Sigmoid colon (tissue), 7 donors: Measurements from ENCODE around the gene SYNJ1. TPM values are rescaled to one million over a fixed set of nuclear protein-coding genes. Genes with fewer than 3 reads are reported as not detected.

Experiments
- DNase-seq: peaks from one replicate; pipeline ENCODE4 v3.0.0-alpha.2; 2019
- H3K27ac ChIP-seq, 4 donors: fragments of 200-600 bp; sonication (generic); one replicate each; pipeline ENCODE4 v1.5.1; 2016 to 2019; ENCODE audit warnings: mild to moderate bottlenecking in 1 of 4
- H3K27me3 ChIP-seq, 3 donors: fragments of 200-600 bp; sonication (generic); one replicate each; pipeline ENCODE4 v1.5.1; 2019; ENCODE audit warnings: mild to moderate bottlenecking in 1 of 3
- H3K36me3 ChIP-seq, 4 donors: fragments of 200-600 bp; sonication (generic); one replicate each; pipeline ENCODE4 v1.5.1; 2016 to 2019
- H3K4me1 ChIP-seq, 4 donors: fragments of 200-600 bp; sonication (generic); one replicate each; pipeline ENCODE4 v1.5.1; 2017 to 2019
- H3K4me3 ChIP-seq, 4 donors: fragments of 200-600 bp; sonication (generic); one replicate each; pipeline ENCODE4 v1.5.1; 2017 to 2019; ENCODE audit warnings: mild to moderate bottlenecking in 2 of 4, moderate library complexity in 1 of 4
- H3K9me3 ChIP-seq, 4 donors: fragments of 200-600 bp in 3 of 4; sonication (generic) in 3 of 4; one replicate each; pipeline versions ENCODE4 v1.5.1 to v1.6.1; 2013 to 2019
- EP300 ChIP-seq, 4 donors: sonication (generic); formaldehyde crosslinking; IDR thresholded peaks; one replicate each; pipeline ENCODE4 v1.6.1; 2017; ENCODE audit warnings: antibody characterized with exemption in 4 of 4
- POLR2A ChIP-seq, 2 donors: fragments of 450-650 bp; IDR thresholded peaks; one replicate each; pipeline ENCODE4 v1.6.1; 2016; ENCODE audit warnings: antibody characterized with exemption in 2 of 2, mild to moderate bottlenecking in 2 of 2, moderate library complexity in 2 of 2
- POLR2AphosphoS5 ChIP-seq, 4 donors: sonication (generic); formaldehyde crosslinking; IDR thresholded peaks; one replicate each; pipeline ENCODE4 v1.6.1; 2017; ENCODE audit warnings: antibody characterized with exemption in 4 of 4
- WGBS, 2 donors: extraction: QIAGEN DNeasy Blood & Tissue Kit; methylation state at CpG; one replicate each; pipeline ENCODE4 v1.1.7; 2013; 5-methylcytosine and 5-hydroxymethylcytosine counted together
- intact Hi-C: fragments of 100-400 bp; cut with DNase I; formaldehyde crosslinking; loops from one replicate; pipeline ENCODE4 v1.15.1; 2023
- polyA plus RNA-seq, 3 donors: library from polyadenylated mRNA; stranded (reverse); fragments of 200-250 nt; gene quantifications; one replicate each; pipeline ENCODE4 v1.2.3, GENCODE V29; 2013
- total RNA-seq, 4 donors: library from RNA; depleted of rRNA; stranded (reverse); fragments of >200 nt; gene quantifications; one replicate each; pipeline ENCODE4 v1.1.0, GENCODE V29; 2016
- TF ChIP-seq, protein P1 (sequence below), 4 experiments: fragments of 450-650 bp in 3 of 4; fragments of 200-600 bp in 1 of 4; IDR thresholded peaks; one replicate each; pipeline ENCODE4 v1.5.1; 2016 to 2019; ENCODE audit warnings: antibody characterized with exemption in 4 of 4, mild to moderate bottlenecking in 3 of 4, moderate library complexity in 2 of 4
- donor health status: healthy with polysubstance abuse.
- donor health status: Bipolar disorder and iron deficiency.
- donor health status: healthy.

SYNJ1 gene
- total and polyA plus RNA-seq, 7 donors = 3.7 to 12.0 (median 5.1) TPM

DNA sequence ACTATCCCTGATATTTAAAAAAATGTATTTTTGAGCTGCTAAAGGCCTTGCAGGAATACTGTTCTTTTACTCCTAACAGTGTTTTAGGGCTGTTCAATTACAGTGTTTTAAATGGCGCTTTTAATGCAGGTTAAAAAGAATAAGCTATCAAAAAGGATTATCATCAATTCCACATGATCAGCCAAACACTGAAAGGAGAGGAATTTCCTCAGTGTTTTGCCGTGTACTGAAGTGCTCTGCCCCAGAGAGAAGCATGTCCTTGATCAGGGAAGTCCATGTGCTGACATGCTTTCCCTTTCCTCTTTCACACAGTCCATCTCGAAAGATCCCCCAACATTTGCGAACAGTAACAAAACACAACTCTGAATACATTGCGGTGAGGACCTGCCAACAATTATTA lies 119.0 kb downstream of the SYNJ1 start:
- 91 to 93% methylated on average over 5 of the region's 5 CpGs for WGBS, 2 donors
- H3K4me1 ChIP-seq = peaks cover 0 to 18% (median 14%) of the 10 kb centered on the region in 4 donors
- TF ChIP-seq, protein P1, sequence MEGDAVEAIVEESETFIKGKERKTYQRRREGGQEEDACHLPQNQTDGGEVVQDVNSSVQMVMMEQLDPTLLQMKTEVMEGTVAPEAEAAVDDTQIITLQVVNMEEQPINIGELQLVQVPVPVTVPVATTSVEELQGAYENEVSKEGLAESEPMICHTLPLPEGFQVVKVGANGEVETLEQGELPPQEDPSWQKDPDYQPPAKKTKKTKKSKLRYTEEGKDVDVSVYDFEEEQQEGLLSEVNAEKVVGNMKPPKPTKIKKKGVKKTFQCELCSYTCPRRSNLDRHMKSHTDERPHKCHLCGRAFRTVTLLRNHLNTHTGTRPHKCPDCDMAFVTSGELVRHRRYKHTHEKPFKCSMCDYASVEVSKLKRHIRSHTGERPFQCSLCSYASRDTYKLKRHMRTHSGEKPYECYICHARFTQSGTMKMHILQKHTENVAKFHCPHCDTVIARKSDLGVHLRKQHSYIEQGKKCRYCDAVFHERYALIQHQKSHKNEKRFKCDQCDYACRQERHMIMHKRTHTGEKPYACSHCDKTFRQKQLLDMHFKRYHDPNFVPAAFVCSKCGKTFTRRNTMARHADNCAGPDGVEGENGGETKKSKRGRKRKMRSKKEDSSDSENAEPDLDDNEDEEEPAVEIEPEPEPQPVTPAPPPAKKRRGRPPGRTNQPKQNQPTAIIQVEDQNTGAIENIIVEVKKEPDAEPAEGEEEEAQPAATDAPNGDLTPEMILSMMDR (IDR thresholded peaks at IDR 0.05) = no peak
- no peak for TF ChIP-seq EP300 (IDR thresholded peaks at IDR 0.05)
- no peak for TF ChIP-seq POLR2A (IDR thresholded peaks at IDR 0.05)
- TF ChIP-seq POLR2AphosphoS5 (IDR thresholded peaks at IDR 0.05) = no peak
- intact Hi-C loops = loop anchor here (10.0 kb wide), 1 partner anchor 334 kb away; the partner anchor contains the start of gene MIS18A
- H3K9me3 ChIP-seq = no peaks in the 10 kb centered on the region
- no peaks in the 10 kb centered on the region for H3K27me3 ChIP-seq
- peaks cover 7 to 58% (median 31%) of the 10 kb centered on the region in 4 donors for H3K36me3 ChIP-seq
- DNase-seq = no peak
- H3K4me3 ChIP-seq = no peak overlapping the region
- H3K27ac ChIP-seq = no peak overlapping the region

DNA sequence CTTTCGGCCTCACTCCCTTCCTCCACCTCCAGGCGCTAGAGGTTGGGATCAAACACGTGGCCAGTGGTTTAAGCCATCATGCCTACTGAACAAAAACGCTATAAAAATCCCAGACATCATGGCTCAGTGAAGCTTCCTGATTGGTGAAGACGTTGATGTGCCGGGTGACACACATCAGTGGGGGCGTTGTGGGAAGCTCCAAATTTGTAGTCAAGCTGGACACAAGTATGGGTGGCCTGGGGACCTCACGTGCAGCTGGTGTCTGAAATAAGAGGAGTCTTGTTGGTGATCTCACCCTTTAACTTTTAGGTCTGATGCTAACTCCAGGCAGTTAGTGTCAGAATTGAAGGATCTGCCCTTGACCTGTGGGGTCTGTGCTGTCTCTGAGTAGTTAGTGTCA lies 122.3 kb downstream of the SYNJ1 start:
- H3K27ac ChIP-seq = no peak overlapping the region
- intact Hi-C loops = loop anchor here (10.0 kb wide), 1 partner anchor 331 kb away; the partner anchor contains the start of gene MIS18A
- no peaks in the 10 kb centered on the region for H3K9me3 ChIP-seq
- no peak overlapping the region for H3K4me3 ChIP-seq
- DNase-seq = no peak
- 88 to 92% methylated on average over 8 of the region's 8 CpGs for WGBS, 2 donors
- H3K4me1 ChIP-seq = peaks cover 0 to 5% (median under 1%) of the 10 kb centered on the region in 4 donors
- H3K27me3 ChIP-seq = no peaks in the 10 kb centered on the region
- peaks cover 24 to 82% (median 50%) of the 10 kb centered on the region in 4 donors for H3K36me3 ChIP-seq
- TF ChIP-seq, protein P1 (IDR thresholded peaks at IDR 0.05) = no peak
- TF ChIP-seq POLR2AphosphoS5 (IDR thresholded peaks at IDR 0.05) = no peak

DNA sequence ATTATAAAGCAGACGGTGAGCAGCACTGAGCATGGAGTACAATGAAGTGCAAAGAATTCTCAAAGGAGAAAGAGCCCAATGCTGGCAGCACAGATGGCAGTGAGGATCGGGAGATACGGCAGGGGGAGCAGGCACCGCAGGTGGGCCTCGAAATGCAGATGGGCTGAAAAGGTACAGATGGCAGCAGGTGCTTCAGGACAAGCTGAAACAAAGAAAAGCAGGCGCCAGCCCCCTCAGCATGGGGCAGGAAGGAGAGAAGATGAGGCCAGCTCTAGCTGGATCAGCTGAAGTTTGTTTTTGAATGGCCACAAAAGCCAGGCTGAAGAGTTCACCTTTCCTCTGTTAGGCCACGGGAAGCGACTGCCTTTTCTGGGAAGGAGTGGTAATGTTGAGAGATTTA lies 123.3 kb downstream of the SYNJ1 start:
- no peak for DNase-seq
- Histone ChIP-seq H3K4me1 (no peaks in the 10 kb centered on the region), H3K4me3 (no peak overlapping the region), H3K27ac (no peak overlapping the region), H3K9me3 (no peaks in the 10 kb centered on the region), H3K27me3 (no peaks in the 10 kb centered on the region), H3K36me3 (peaks cover 24 to 90% (median 49%) of the 10 kb centered on the region in 4 donors)
- 89 to 91% methylated on average over 8 of the region's 8 CpGs for WGBS, 2 donors
- intact Hi-C loops = loop anchor here (10.0 kb wide), 1 partner anchor 330 kb away; the partner anchor contains the start of gene MIS18A
- TF ChIP-seq POLR2AphosphoS5 (IDR thresholded peaks at IDR 0.05) (no peak), POLR2A (IDR thresholded peaks at IDR 0.05) (no peak), EP300 (IDR thresholded peaks at IDR 0.05) (no peak)
- TF ChIP-seq, protein P1 (IDR thresholded peaks at IDR 0.05) = no peak

DNA sequence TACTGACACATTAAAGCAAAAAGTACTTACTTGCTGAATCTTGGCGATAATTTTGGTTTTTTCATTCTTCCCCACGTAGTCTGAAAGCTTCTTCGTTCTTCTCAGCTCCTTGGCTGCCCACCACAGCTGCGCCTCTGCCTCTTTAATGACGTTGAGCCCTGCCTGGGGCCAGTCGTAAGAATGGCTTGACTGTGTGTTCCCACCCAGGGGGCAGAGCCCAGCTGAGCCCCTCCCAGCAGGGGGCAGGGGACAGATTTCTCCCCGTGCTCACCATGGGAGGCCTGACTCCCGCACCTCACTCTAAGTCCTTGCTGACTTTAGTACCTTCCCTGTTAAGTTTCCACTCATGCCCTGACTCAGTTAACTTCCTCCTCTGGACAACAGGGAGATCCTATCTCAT lies 124.7 kb downstream of the SYNJ1 start:
- H3K9me3 ChIP-seq = no peaks in the 10 kb centered on the region
- whole genome bisulfite sequencing, 2 donors = 85 to 88% methylated on average over 8 of the region's 8 CpGs
- H3K27me3 ChIP-seq = no peaks in the 10 kb centered on the region
- no peak overlapping the region for H3K4me3 ChIP-seq
- no peak for DNase-seq
- H3K27ac ChIP-seq = no peak overlapping the region
- H3K4me1 ChIP-seq = no peaks in the 10 kb centered on the region
- TF ChIP-seq EP300 (IDR thresholded peaks at IDR 0.05) (no peak), POLR2AphosphoS5 (IDR thresholded peaks at IDR 0.05) (no peak)
- TF ChIP-seq, protein P1 (IDR thresholded peaks at IDR 0.05) = no peak
- intact Hi-C loops = loop anchor here (10.0 kb wide), 1 partner anchor 328 kb away; the partner anchor contains the start of gene MIS18A
- H3K36me3 ChIP-seq = peaks cover 24 to 85% (median 46%) of the 10 kb centered on the region in 4 donors

DNA sequence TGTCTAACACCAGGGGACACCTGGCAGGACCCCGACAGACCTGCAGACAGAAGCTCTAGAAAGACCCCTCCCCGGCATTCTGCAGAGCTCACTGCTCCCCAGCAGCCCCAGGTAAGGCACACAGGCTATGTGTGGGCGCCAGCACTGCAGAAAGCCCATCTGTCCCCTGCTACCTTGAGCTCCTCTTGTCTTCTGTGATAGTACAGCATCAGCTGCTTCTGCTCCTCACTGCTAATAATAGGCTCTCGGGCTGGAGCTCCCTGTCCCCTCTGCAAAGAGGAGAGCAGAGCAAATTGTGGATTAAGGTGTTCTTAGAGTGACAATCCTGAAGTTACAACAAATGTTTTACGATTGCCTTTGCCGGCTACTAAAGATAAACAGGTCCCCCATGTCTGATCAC lies 125.7 kb downstream of the SYNJ1 start:
- no peak for TF ChIP-seq POLR2AphosphoS5 (IDR thresholded peaks at IDR 0.05)
- no peak for TF ChIP-seq EP300 (IDR thresholded peaks at IDR 0.05)
- TF ChIP-seq POLR2A (IDR thresholded peaks at IDR 0.05) = no peak
- TF ChIP-seq, protein P1 (IDR thresholded peaks at IDR 0.05) = no peak
- H3K9me3 ChIP-seq = no peaks in the 10 kb centered on the region
- intact Hi-C loops = loop anchor here (10.0 kb wide), 1 partner anchor 327 kb away; the partner anchor contains the start of gene MIS18A
- 91 to 93% methylated on average over 6 of the region's 6 CpGs for WGBS, 2 donors
- no peak overlapping the region for H3K27ac ChIP-seq
- H3K36me3 ChIP-seq = peaks cover 17 to 74% (median 41%) of the 10 kb centered on the region in 4 donors
- H3K27me3 ChIP-seq = no peaks in the 10 kb centered on the region
- no peak for DNase-seq
- H3K4me1 ChIP-seq = no peaks in the 10 kb centered on the region
- H3K4me3 ChIP-seq = no peak overlapping the region
